Fibroblast of lung (primary cell): Measurements from ENCODE around the gene PRRX2. TPM values are rescaled to one million over a fixed set of nuclear protein-coding genes. Genes with fewer than 3 reads are reported as not detected.
"Not testable (repeated sequence)": the region's sequence is repeated elsewhere in the genome, so short reads cannot be mapped to it uniquely, and the experiment has no call there.

Experiments used
- DNase-seq, 2 donors: peaks; one replicate each; pipeline versions ENCODE4 v3.0.0 to v3.0.0-alpha.2; 2010; ENCODE audit warnings: low read depth in 2 of 2
- H2AFZ ChIP-seq: 2 replicates; pipeline ENCODE4 v1.5.1; 2012; ENCODE audit warnings: low read length, control low read depth, inconsistent platforms
- H3K27ac ChIP-seq: 2 replicates; pipeline ENCODE4 v1.5.1; 2011; ENCODE audit warnings: low read length, control low read depth; ENCODE audit not compliant: insufficient read depth
- H3K27me3 ChIP-seq: 2 replicates; pipeline ENCODE4 v1.5.1; 2011; ENCODE audit warnings: mild to moderate bottlenecking, low read length; ENCODE audit not compliant: control insufficient read depth, insufficient read depth
- H3K36me3 ChIP-seq: 2 replicates; pipeline ENCODE4 v1.5.1; 2011; ENCODE audit warnings: low read length; ENCODE audit not compliant: control insufficient read depth, insufficient read depth
- H3K4me1 ChIP-seq: 2 replicates; pipeline ENCODE4 v1.5.1; 2011; ENCODE audit warnings: low read length; ENCODE audit not compliant: control insufficient read depth, insufficient read depth; ENCODE audit errors: extremely low read depth
- H3K4me2 ChIP-seq: 2 replicates; pipeline ENCODE4 v1.5.1; 2011; ENCODE audit warnings: low read length, control low read depth; ENCODE audit not compliant: insufficient read depth; ENCODE audit errors: extremely low read depth
- H3K4me3 ChIP-seq, 4 experiments: fragments of 200-600 bp in 1 of 4; sonication (generic) in 1 of 4; replicated peaks in 1 of 4; 2 replicates each; pipeline ENCODE4 v1.5.1; 2011 to 2016; ENCODE audit warnings: low read length in 4 of 4, low read depth in 3 of 4, mild to moderate bottlenecking in 3 of 4, control low read depth in 2 of 4, inconsistent platforms in 1 of 4, mixed read lengths in 1 of 4; ENCODE audit not compliant: insufficient read depth in 1 of 4; ENCODE audit errors: control extremely low read depth in 1 of 4
- H3K79me2 ChIP-seq: 2 replicates; pipeline ENCODE4 v1.5.1; 2012; ENCODE audit warnings: mild to moderate bottlenecking, low read length, inconsistent platforms; ENCODE audit not compliant: control insufficient read depth, insufficient read depth
- H3K9ac ChIP-seq: 2 replicates; pipeline ENCODE4 v1.5.1; 2011; ENCODE audit warnings: mild to moderate bottlenecking, low read length, control low read depth; ENCODE audit not compliant: insufficient read depth
- H3K9me3 ChIP-seq: 2 replicates; pipeline ENCODE4 v1.5.1; 2012; ENCODE audit warnings: low read depth, low read length; ENCODE audit not compliant: control insufficient read depth, insufficient read depth
- H4K20me1 ChIP-seq: 2 replicates; pipeline ENCODE4 v1.5.1; 2011; ENCODE audit warnings: low read length; ENCODE audit not compliant: control insufficient read depth, insufficient read depth; ENCODE audit errors: extremely low read depth
- CTCF ChIP-seq, 2 donors: IDR thresholded peaks in 1 of 2; conservative IDR thresholded peaks in 1 of 2; 1 replicate in 1 of 2; 2 replicates in 1 of 2; pipeline ENCODE4 v1.5.1; 2011 to 2012; ENCODE audit warnings: low read length in 2 of 2, control low read depth in 1 of 2, inconsistent platforms in 1 of 2, low read depth in 1 of 2, mild to moderate bottlenecking in 1 of 2
- EZH2 ChIP-seq: IDR thresholded peaks from 2 replicates; pipeline ENCODE4 v1.5.1; 2012; ENCODE audit warnings: low read length, control low read depth, mild to moderate bottlenecking; ENCODE audit errors: missing control alignments
- polyA plus RNA-seq, 2 donors: library from polyadenylated mRNA; depleted of rRNA in 1 of 2; stranded (reverse) in 1 of 2; unstranded in 1 of 2; fragments of >200 nt; gene quantifications; 2 replicates each; pipeline ENCODE4 v1.2.1, GENCODE V29; 2011 to 2012; ENCODE audit warnings: missing spikeins in 1 of 2
- total RNA-seq: library from RNA; depleted of rRNA; stranded (reverse); fragments of >200 nt; gene quantifications from 2 replicates; pipeline ENCODE4 v1.2.1, GENCODE V29; 2014

Gene PRRX2
- total and polyA plus RNA-seq, 2 donors (not counting 1 experiment from before 2014, with no cell fraction given): 4.4 to 11.7 TPM

DNA sequence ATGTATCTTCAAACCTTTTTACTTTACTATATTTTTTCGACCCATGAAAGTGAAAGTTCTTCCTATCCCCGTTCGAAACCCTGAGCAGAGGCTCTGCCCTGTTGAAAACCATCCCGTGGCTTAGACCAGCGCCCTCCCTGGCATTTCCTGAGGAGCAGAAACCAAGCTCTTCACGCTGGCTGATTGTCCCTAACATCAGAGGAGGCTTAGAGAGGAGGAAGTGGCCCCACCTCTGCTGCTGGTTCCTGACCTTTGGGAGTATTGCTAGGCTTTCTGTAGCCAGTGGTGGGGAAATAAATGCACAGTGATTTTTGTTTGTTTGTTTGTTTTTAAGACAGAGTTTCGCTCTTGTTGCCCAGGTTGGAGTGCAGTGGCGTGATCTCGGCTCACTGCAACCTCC lies 91.6 kb downstream of the PRRX2 start:
- no peaks in the 10 kb centered on the region for H3K79me2 ChIP-seq
- no peaks in the 10 kb centered on the region for H3K27me3 ChIP-seq
- H2AFZ ChIP-seq: no peak overlapping the region
- TF ChIP-seq CTCF (conservative IDR thresholded peaks at IDR 0.05 in 1 of 2, IDR thresholded peaks at IDR 0.05 in 1 of 2; ENCODE audit: low read depth in 1 of 2, low read length in 2 of 2) (no peak), EZH2 (no peak)
- H3K4me3 ChIP-seq: no peak overlapping the region
- H3K27ac ChIP-seq: no peak overlapping the region
- H3K4me1 ChIP-seq: peaks cover 18% of the 10 kb centered on the region
- H3K36me3 ChIP-seq: no peaks in the 10 kb centered on the region
- no peaks in the 10 kb centered on the region for H3K9me3 ChIP-seq
- no peak for DNase-seq
- H4K20me1 ChIP-seq: no peaks in the 10 kb centered on the region
- H3K4me2 ChIP-seq: no peak overlapping the region
- peak overlapping the region; percentile 5 for H3K9ac ChIP-seq

- H3K4me2 ChIP-seq: no peak overlapping the region
- H3K4me1 ChIP-seq: peaks cover 16% of the 10 kb centered on the region
- TF ChIP-seq EZH2: no peak
- TF ChIP-seq CTCF (conservative IDR thresholded peaks at IDR 0.05 in 1 of 2, IDR thresholded peaks at IDR 0.05 in 1 of 2; ENCODE audit: low read depth in 1 of 2, low read length in 2 of 2): no peak
- H3K9me3 ChIP-seq: no peaks in the 10 kb centered on the region
- no peak overlapping the region for H2AFZ ChIP-seq
- no peak overlapping the region for H3K4me3 ChIP-seq
- H3K36me3 ChIP-seq: no peaks in the 10 kb centered on the region
- no peak overlapping the region for H3K9ac ChIP-seq
- no peaks in the 10 kb centered on the region for H3K79me2 ChIP-seq
- H3K27ac ChIP-seq: no peak overlapping the region
- no peaks in the 10 kb centered on the region for H4K20me1 ChIP-seq
- no peak for DNase-seq
- no peaks in the 10 kb centered on the region for H3K27me3 ChIP-seq
Observed at GRCh38 chr9:129759319-129759718, 93.9 kb downstream of the PRRX2 start.

- TF ChIP-seq CTCF (conservative IDR thresholded peaks at IDR 0.05 in 1 of 2, IDR thresholded peaks at IDR 0.05 in 1 of 2; ENCODE audit: low read depth in 1 of 2, low read length in 2 of 2): no peak
- TF ChIP-seq EZH2: no peak
- Histone ChIP-seq H3K9ac (no peak overlapping the region), H3K9me3 (no peaks in the 10 kb centered on the region), H4K20me1 (no peaks in the 10 kb centered on the region), H3K36me3 (no peaks in the 10 kb centered on the region), H3K27me3 (no peaks in the 10 kb centered on the region), H3K4me1 (peaks cover 16% of the 10 kb centered on the region), H2AFZ (no peak overlapping the region), H3K27ac (no peak overlapping the region), H3K4me3 (no peak overlapping the region), H3K4me2 (no peak overlapping the region), H3K79me2 (no peaks in the 10 kb centered on the region)
- no peak for DNase-seq
Observed at GRCh38 chr9:129759804-129760502, 94.5 kb downstream of the PRRX2 start.

- H3K4me2 ChIP-seq, DNase-seq, H3K27me3 ChIP-seq, H3K79me2 ChIP-seq, H3K9ac ChIP-seq, H4K20me1 ChIP-seq, H3K4me3 ChIP-seq, H3K9me3 ChIP-seq, H3K36me3 ChIP-seq, H2AFZ ChIP-seq: not testable (repeated sequence)
- Histone ChIP-seq H3K27ac (peak overlapping the region; percentile 94), H3K4me1 (peaks cover 16% of the 10 kb centered on the region)
Observed at GRCh38 chr9:129760784-129761183, 95.3 kb downstream of the PRRX2 start.
